MM.1S (cell line): ENCODE measurements around the gene PKHD1.

Experiments used
- DNase-seq: peaks from one replicate; pipeline ENCODE4 v3.0.0-alpha.2; 2015
- H2AFZ ChIP-seq: fragments of 300-600 bp; sonication (generic); 2 replicates; pipeline ENCODE4 v1.6.0; 2016; ENCODE audit warnings: antibody characterized with exemption, low read length
- H3F3A ChIP-seq: fragments of 300-600 bp; sonication (generic); 2 replicates; pipeline ENCODE4 v1.6.1; 2016; ENCODE audit warnings: mild to moderate bottlenecking, antibody characterized with exemption, low read length, moderate library complexity, mixed read lengths; ENCODE audit not compliant: insufficient read depth
- H3K27ac ChIP-seq: fragments of 300-600 bp; sonication (generic); 2 replicates; pipeline ENCODE4 v1.5.1; 2016; ENCODE audit warnings: mild to moderate bottlenecking, low read length
- H3K27me3 ChIP-seq: fragments of 300-600 bp; sonication (generic); replicated peaks from 2 replicates; pipeline ENCODE4 v1.6.0; 2016; ENCODE audit warnings: low read length; ENCODE audit not compliant: insufficient read depth
- H3K36me3 ChIP-seq: fragments of 300-600 bp; sonication (generic); replicated peaks from 2 replicates; pipeline ENCODE4 v1.6.1; 2016; ENCODE audit warnings: mild to moderate bottlenecking, low read length, mixed read lengths; ENCODE audit not compliant: insufficient read depth
- H3K4me1 ChIP-seq: fragments of 300-600 bp; sonication (generic); 2 replicates; pipeline ENCODE4 v1.6.1; 2016; ENCODE audit warnings: low read length, mixed read lengths
- H3K4me2 ChIP-seq: fragments of 300-600 bp; sonication (generic); 2 replicates; pipeline ENCODE4 v1.6.0; 2016; ENCODE audit warnings: low read depth, low read length
- H3K4me3 ChIP-seq: fragments of 300-600 bp; sonication (generic); 2 replicates; pipeline ENCODE4 v1.5.1; 2016; ENCODE audit warnings: low read length, mixed read lengths
- H3K79me2 ChIP-seq: fragments of 300-600 bp; sonication (generic); 2 replicates; pipeline ENCODE4 v1.6.1; 2016; ENCODE audit warnings: mixed run types, low read length, mixed read lengths
- H3K9ac ChIP-seq: fragments of 300-600 bp; sonication (generic); 2 replicates; pipeline ENCODE4 v1.6.1; 2016; ENCODE audit warnings: low read length, mixed read lengths
- H3K9me2 ChIP-seq: fragments of 300-600 bp; sonication (generic); replicated peaks from 2 replicates; pipeline ENCODE4 v1.6.1; 2016; ENCODE audit warnings: mild to moderate bottlenecking, low read length, mixed read lengths; ENCODE audit not compliant: insufficient read depth
- H3K9me3 ChIP-seq: fragments of 300-600 bp; sonication (generic); replicated peaks from 2 replicates; pipeline ENCODE4 v1.6.1; 2016; ENCODE audit warnings: mild to moderate bottlenecking, low read length, mixed read lengths; ENCODE audit not compliant: insufficient read depth
- H4K20me1 ChIP-seq: fragments of 300-600 bp; sonication (generic); 2 replicates; pipeline ENCODE4 v1.6.1; 2016; ENCODE audit warnings: mild to moderate bottlenecking, low read length, moderate library complexity, mixed read lengths; ENCODE audit not compliant: insufficient read depth
- CTCF ChIP-seq: fragments of 300-600 bp; sonication (generic); IDR thresholded peaks from 2 replicates; pipeline ENCODE4 v1.5.1; 2016; ENCODE audit warnings: antibody characterized with exemption, low read length, mixed read lengths
- EZH2 ChIP-seq: fragments of 300-600 bp; sonication (generic); optimal IDR thresholded peaks from 2 replicates; pipeline ENCODE3; 2017; ENCODE audit warnings: low read depth, mild to moderate bottlenecking, antibody characterized with exemption, low read length, mixed read lengths
- EZH2phosphoT487 ChIP-seq: fragments of 300-600 bp; sonication (generic); IDR thresholded peaks from 2 replicates; pipeline ENCODE4 v1.6.1; 2018; ENCODE audit warnings: antibody characterized with exemption, low read length

PKHD1 gene

GRCh38 chr6:52132292-52132691 is 44.9 kb upstream of the PKHD1 start:
- Histone ChIP-seq H3K4me2 (no peak overlapping the region), H3K4me3 (no peak overlapping the region), H3K4me1 (0 out of 2 replicates have a peak, but pooled peaks cover 6% of the 10 kb centered on the region), H3K79me2 (no peaks in the 10 kb centered on the region), H4K20me1 (no peaks in the 10 kb centered on the region), H3K9ac (no peak overlapping the region), H3K9me2 (no peaks in the 10 kb centered on the region; the same call in 1 of the 2 replicates), H3K36me3 (no peaks in the 10 kb centered on the region), H3F3A (no peaks in the 10 kb centered on the region), H3K27ac (no peak overlapping the region), H3K9me3 (no peaks in the 10 kb centered on the region), H2AFZ (no peak overlapping the region), H3K27me3 (no peaks in the 10 kb centered on the region)
- DNase-seq: no peak
- no peak for TF ChIP-seq CTCF

DNA sequence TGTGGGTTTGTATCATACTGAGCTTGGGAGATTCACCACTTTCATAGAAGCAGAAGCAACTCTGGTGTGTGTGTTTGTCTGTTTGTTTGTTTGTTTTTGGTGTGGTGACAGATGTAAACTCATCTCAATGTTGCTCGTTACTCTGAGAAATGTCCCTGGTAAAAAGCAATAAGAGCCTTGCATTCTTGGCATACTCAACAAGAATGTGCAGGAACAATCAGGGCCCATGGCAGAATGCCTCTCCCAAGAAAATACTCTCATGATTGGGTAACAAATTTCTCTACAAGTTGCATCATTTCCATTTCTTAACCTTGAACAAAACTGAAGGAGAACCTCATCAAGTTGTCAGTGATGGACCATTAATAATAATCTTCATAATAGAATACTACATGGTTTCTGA is 43.0 kb upstream of the PKHD1 start:
- no peak overlapping the region for H3K4me2 ChIP-seq
- H3K79me2 ChIP-seq: no peaks in the 10 kb centered on the region
- no peaks in the 10 kb centered on the region for H3K9me3 ChIP-seq
- no peaks in the 10 kb centered on the region for H4K20me1 ChIP-seq
- no peak overlapping the region for H3K4me3 ChIP-seq
- no peak overlapping the region for H3K27ac ChIP-seq
- H2AFZ ChIP-seq: no peak overlapping the region
- no peaks in the 10 kb centered on the region for H3F3A ChIP-seq
- 0 out of 2 replicates have a peak, but pooled peaks cover 6% of the 10 kb centered on the region for H3K4me1 ChIP-seq
- no peak overlapping the region for H3K9ac ChIP-seq
- no peak for TF ChIP-seq CTCF
- no peak for TF ChIP-seq EZH2
- no peak for TF ChIP-seq EZH2phosphoT487
- no peaks in the 10 kb centered on the region for H3K36me3 ChIP-seq
- H3K27me3 ChIP-seq: no peaks in the 10 kb centered on the region
- no peaks in the 10 kb centered on the region; the same call in 1 of the 2 replicates for H3K9me2 ChIP-seq
- no peak for DNase-seq

- no peaks in the 10 kb centered on the region; the same call in 1 of the 2 replicates for H3K9me2 ChIP-seq
- no peaks in the 10 kb centered on the region for H3K27me3 ChIP-seq
- no peaks in the 10 kb centered on the region for H3K79me2 ChIP-seq
- no peak overlapping the region for H3K4me3 ChIP-seq
- TF ChIP-seq EZH2: no peak
- H3K9ac ChIP-seq: no peak overlapping the region
- no peak overlapping the region for H2AFZ ChIP-seq
- H3K9me3 ChIP-seq: no peaks in the 10 kb centered on the region
- DNase-seq: no peak
- no peaks in the 10 kb centered on the region for H3F3A ChIP-seq
- no peaks in the 10 kb centered on the region for H3K36me3 ChIP-seq
- no peak overlapping the region for H3K27ac ChIP-seq
- no peaks in the 10 kb centered on the region for H4K20me1 ChIP-seq
- no peaks in the 10 kb centered on the region for H3K4me1 ChIP-seq
- no peak overlapping the region for H3K4me2 ChIP-seq
Measured at GRCh38 chr6:52127957-52128356, 40.5 kb upstream of the PKHD1 start.

DNA sequence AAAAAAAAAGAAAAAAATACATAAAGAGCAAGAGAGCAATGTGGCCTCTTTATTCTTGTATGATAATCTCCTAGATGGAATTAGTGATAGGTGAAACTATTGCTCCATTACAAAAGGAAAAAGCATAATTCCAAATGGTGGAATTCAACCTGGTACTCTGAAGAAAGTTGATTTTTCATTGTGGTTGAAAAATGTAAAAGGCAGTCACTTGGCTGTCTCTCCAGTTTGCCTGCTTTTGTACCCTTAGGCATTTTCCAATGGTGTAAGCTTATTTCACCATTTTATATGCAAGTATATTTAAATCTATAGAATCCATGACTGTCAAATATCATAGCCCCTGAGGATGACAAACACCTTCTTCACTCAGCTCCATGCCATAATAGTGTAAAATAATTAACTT is 38.8 kb upstream of the PKHD1 start:
- Histone ChIP-seq H3K9ac (no peak overlapping the region), H2AFZ (no peak overlapping the region), H3K9me3 (no peaks in the 10 kb centered on the region), H3K4me2 (no peak overlapping the region), H4K20me1 (no peaks in the 10 kb centered on the region), H3K9me2 (no peaks in the 10 kb centered on the region), H3K79me2 (no peaks in the 10 kb centered on the region), H3K27me3 (no peaks in the 10 kb centered on the region), H3K36me3 (no peaks in the 10 kb centered on the region), H3K4me3 (no peak overlapping the region), H3K4me1 (no peaks in the 10 kb centered on the region), H3F3A (no peaks in the 10 kb centered on the region), H3K27ac (no peak overlapping the region)
- no peak for DNase-seq
- TF ChIP-seq EZH2 (no peak), CTCF (no peak), EZH2phosphoT487 (no peak)
